Gastrocnemius medialis (tissue), 4 donors: Measurements from ENCODE around the gene KRT1.

Source experiments
- POLR2A ChIP-seq, 2 donors: fragments of 450-650 bp; IDR thresholded peaks; one replicate each; pipeline ENCODE4 v1.6.1; 2017; ENCODE audit warnings: antibody characterized with exemption in 2 of 2, mild to moderate bottlenecking in 2 of 2, moderate library complexity in 2 of 2
- TF ChIP-seq, protein P1 (sequence below), 5 experiments: fragments of 450-650 bp in 3 of 5; fragments of 200-600 bp in 2 of 5; sonication (generic) in 2 of 5; IDR thresholded peaks in 4 of 5; conservative IDR thresholded peaks in 1 of 5; 1 replicate in 4 of 5; 2 replicates in 1 of 5; pipeline ENCODE4 v1.5.1; 2016 to 2019; ENCODE audit warnings: antibody characterized with exemption in 5 of 5, mild to moderate bottlenecking in 3 of 5, moderate library complexity in 3 of 5

DNA sequence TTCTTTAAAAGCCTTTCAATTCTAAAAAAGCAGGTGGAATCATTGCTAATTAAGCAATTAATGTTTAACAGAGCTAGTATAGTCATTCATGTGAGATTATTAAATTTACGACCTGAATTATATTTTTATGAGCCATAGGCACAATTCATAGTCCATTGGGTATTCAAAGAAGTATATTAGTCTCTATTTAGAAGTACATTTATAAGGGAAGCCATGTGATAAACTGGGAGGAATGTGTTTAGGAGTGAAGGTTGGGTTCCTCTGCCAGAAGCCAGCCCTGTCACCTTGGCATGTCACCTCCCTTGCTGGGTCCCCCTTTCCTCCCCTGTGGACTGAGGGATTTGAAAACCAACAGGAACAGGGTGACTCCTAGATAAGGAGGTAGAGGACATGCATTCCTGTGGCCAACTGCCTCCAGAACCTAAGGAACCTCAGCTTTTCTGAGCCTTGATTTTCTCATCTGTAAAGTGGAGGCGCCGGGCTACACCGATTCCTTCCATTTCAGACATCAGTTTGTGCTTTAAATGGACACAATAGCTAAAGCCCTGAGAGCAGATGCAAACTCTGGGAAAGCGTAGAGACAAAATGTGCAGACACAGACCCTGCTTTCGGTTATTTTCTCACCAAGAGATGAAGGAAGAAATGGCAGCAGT is 22.8 kb downstream of the KRT1 start:
- TF ChIP-seq, protein P1, sequence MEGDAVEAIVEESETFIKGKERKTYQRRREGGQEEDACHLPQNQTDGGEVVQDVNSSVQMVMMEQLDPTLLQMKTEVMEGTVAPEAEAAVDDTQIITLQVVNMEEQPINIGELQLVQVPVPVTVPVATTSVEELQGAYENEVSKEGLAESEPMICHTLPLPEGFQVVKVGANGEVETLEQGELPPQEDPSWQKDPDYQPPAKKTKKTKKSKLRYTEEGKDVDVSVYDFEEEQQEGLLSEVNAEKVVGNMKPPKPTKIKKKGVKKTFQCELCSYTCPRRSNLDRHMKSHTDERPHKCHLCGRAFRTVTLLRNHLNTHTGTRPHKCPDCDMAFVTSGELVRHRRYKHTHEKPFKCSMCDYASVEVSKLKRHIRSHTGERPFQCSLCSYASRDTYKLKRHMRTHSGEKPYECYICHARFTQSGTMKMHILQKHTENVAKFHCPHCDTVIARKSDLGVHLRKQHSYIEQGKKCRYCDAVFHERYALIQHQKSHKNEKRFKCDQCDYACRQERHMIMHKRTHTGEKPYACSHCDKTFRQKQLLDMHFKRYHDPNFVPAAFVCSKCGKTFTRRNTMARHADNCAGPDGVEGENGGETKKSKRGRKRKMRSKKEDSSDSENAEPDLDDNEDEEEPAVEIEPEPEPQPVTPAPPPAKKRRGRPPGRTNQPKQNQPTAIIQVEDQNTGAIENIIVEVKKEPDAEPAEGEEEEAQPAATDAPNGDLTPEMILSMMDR (IDR thresholded peaks at IDR 0.05 in 4 of 5, conservative IDR thresholded peaks at IDR 0.05 in 1 of 5), result no peak
- no peak for TF ChIP-seq POLR2A (IDR thresholded peaks at IDR 0.05)
